HL-60 (cell line): ENCODE data around the gene GALNT9.

Experiments used
- DNase-seq, 2 experiments: peaks; one replicate each; pipeline ENCODE4 v3.0.0-alpha.2; 2010 to 2020; ENCODE audit warnings: low read depth in 1 of 2, low spot score in 1 of 2
- H3K27ac ChIP-seq: fragments of 250-450 bp; sonication (Bioruptor Pico); replicated peaks from 2 replicates; pipeline ENCODE4 v1.5.1; 2020; ENCODE audit warnings: mild to moderate bottlenecking, moderate library complexity
- H3K27me3 ChIP-seq: fragments of 250-450 bp; sonication (Bioruptor Pico); 2 replicates; pipeline ENCODE4 v1.5.1; 2021; ENCODE audit warnings: mild to moderate bottlenecking, moderate library complexity; ENCODE audit not compliant: insufficient read depth, poor library complexity, severe bottlenecking
- H3K4me3 ChIP-seq: replicated peaks from 2 replicates; pipeline ENCODE4 v1.5.1; 2011; ENCODE audit warnings: mild to moderate bottlenecking, control low read depth, low read length; ENCODE audit not compliant: insufficient read depth
- GABPA ChIP-seq: IDR thresholded peaks from 2 replicates; pipeline ENCODE4 v1.6.1; 2012; ENCODE audit warnings: low read depth
- POLR2AphosphoS5 ChIP-seq: IDR thresholded peaks from 2 replicates; pipeline ENCODE4 v1.6.1; 2012; ENCODE audit warnings: low read depth
- SPI1 ChIP-seq: IDR thresholded peaks from 2 replicates; pipeline ENCODE4 v1.6.1; 2012; ENCODE audit warnings: low read depth, mild to moderate bottlenecking, borderline replicate concordance
- TF ChIP-seq, protein P1 (sequence below): IDR thresholded peaks from 2 replicates; pipeline ENCODE4 v1.6.1; 2012; ENCODE audit warnings: low read depth; ENCODE audit not compliant: insufficient replicate concordance
- TF ChIP-seq, protein P2 (sequence below): IDR thresholded peaks from one replicate; pipeline ENCODE4 v1.5.1; 2011; ENCODE audit warnings: low read length, control low read depth, inconsistent platforms; ENCODE audit not compliant: insufficient read depth

GALNT9 gene

DNA sequence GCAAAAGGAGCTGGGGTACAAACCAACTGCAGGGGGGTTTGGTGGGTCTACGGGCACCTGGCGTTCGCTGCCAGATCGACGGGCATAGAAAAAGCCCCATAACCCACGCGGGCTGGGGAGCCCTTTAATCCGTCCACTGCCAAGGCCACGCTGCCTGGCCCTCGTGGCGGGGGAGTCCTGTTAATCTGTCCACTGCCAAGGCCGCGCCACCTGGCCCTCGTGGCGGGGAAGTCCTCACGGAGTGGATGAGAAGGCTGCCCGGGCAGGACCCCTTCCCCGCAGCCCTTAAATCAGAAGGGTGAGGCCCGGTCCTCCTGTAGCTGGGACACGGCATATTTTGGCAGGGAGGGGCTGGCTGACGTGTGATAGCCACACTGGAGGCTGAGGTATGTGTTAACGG, 99.0 kb downstream of the GALNT9 start:
- DNase-seq, result no peak
- Histone ChIP-seq H3K27me3 (no peaks in the 10 kb centered on the region), H3K27ac (no peak overlapping the region), H3K4me3 (no peak overlapping the region)
- no peak for TF ChIP-seq SPI1
- no peak for TF ChIP-seq GABPA
- TF ChIP-seq, protein P1, sequence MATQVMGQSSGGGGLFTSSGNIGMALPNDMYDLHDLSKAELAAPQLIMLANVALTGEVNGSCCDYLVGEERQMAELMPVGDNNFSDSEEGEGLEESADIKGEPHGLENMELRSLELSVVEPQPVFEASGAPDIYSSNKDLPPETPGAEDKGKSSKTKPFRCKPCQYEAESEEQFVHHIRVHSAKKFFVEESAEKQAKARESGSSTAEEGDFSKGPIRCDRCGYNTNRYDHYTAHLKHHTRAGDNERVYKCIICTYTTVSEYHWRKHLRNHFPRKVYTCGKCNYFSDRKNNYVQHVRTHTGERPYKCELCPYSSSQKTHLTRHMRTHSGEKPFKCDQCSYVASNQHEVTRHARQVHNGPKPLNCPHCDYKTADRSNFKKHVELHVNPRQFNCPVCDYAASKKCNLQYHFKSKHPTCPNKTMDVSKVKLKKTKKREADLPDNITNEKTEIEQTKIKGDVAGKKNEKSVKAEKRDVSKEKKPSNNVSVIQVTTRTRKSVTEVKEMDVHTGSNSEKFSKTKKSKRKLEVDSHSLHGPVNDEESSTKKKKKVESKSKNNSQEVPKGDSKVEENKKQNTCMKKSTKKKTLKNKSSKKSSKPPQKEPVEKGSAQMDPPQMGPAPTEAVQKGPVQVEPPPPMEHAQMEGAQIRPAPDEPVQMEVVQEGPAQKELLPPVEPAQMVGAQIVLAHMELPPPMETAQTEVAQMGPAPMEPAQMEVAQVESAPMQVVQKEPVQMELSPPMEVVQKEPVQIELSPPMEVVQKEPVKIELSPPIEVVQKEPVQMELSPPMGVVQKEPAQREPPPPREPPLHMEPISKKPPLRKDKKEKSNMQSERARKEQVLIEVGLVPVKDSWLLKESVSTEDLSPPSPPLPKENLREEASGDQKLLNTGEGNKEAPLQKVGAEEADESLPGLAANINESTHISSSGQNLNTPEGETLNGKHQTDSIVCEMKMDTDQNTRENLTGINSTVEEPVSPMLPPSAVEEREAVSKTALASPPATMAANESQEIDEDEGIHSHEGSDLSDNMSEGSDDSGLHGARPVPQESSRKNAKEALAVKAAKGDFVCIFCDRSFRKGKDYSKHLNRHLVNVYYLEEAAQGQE, result no peak
- TF ChIP-seq POLR2AphosphoS5, result no peak
- TF ChIP-seq, protein P2, sequence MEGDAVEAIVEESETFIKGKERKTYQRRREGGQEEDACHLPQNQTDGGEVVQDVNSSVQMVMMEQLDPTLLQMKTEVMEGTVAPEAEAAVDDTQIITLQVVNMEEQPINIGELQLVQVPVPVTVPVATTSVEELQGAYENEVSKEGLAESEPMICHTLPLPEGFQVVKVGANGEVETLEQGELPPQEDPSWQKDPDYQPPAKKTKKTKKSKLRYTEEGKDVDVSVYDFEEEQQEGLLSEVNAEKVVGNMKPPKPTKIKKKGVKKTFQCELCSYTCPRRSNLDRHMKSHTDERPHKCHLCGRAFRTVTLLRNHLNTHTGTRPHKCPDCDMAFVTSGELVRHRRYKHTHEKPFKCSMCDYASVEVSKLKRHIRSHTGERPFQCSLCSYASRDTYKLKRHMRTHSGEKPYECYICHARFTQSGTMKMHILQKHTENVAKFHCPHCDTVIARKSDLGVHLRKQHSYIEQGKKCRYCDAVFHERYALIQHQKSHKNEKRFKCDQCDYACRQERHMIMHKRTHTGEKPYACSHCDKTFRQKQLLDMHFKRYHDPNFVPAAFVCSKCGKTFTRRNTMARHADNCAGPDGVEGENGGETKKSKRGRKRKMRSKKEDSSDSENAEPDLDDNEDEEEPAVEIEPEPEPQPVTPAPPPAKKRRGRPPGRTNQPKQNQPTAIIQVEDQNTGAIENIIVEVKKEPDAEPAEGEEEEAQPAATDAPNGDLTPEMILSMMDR, result no peak

DNA sequence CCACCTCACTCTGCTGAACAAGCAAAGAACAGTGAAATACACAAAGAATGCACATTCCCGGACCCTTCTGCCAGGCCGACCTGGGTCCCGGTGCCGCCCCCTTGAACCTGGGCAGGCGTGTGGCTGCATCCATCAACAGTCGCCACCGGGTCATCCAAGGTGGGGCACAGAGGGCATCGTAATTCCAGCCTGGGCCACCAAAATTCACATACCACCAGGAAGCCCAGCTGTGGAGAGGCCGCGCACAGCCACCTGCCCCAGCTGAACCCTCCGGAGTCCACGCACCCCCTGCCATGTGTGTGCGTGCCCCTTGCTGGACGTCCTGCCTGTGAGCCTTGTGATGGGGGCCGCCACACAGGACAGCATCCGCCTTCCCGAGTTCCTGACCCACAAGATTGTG, 99.5 kb downstream of the GALNT9 start:
- DNase-seq, result no peak
- TF ChIP-seq, protein P2, result no peak
- no peak for TF ChIP-seq GABPA
- no peak for TF ChIP-seq POLR2AphosphoS5
- TF ChIP-seq SPI1, result no peak
- TF ChIP-seq, protein P1, result no peak

DNA sequence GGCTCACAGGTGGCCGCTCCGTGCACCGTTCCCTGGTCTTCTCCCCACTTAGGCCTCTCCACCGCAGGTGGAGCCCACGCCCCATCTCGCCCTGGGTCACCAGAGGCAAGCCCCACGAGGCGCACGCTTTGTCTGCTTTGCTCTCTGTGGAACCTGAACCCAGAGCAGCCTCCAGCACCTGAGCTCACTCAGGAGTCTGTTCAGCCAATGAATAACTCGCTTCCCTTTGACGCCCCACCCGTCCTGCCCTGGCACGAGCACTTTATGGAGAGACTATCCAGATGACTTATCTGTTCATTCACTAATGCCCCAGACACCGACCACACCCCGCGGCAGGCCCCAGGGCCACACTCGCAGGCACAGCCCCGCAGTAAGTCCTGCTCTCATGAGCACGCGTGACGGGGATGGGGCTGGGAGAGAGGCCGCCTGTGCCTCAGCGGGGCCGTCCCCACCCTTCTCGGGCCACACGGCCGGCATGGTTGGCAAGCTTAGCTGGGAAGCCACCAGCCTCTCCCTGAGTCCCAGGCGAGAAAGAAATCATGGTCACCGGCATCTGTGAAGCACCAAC, 100.1 kb downstream of the GALNT9 start:
- H3K4me3 ChIP-seq, result no peak overlapping the region

More for the DNA sequence above, 99.5 kb downstream of the GALNT9 start:
- H3K27me3 ChIP-seq, result no peaks in the 10 kb centered on the region
- no peak overlapping the region for H3K27ac ChIP-seq
- H3K4me3 ChIP-seq, result no peak overlapping the region

More for the DNA sequence above, 100.1 kb downstream of the GALNT9 start:
- no peak for TF ChIP-seq POLR2AphosphoS5
- TF ChIP-seq, protein P1, result no peak
- TF ChIP-seq, protein P2, result no peak
- Histone ChIP-seq H3K27ac (no peak overlapping the region), H3K27me3 (no peaks in the 10 kb centered on the region)
- no peak for DNase-seq
